H54 (cell line): Measurements from ENCODE around the gene TUBB1.
"Not testable (repeated sequence)": the region's sequence is repeated elsewhere in the genome, so short reads cannot be mapped to it uniquely, and the experiment has no call there.

Source experiments
- DNase-seq: peaks from one replicate; pipeline ENCODE4 v3.0.0; 2011; ENCODE audit warnings: low spot score, mixed read lengths; ENCODE audit not compliant: insufficient read length
- FAIRE-seq: peaks from 3 replicates; lab custom pipeline; 2011; peaks lifted over from hg19 to GRCh38; lab: Jason Lieb, UNC
- POLR2A ChIP-seq: IDR thresholded peaks from 2 replicates; pipeline ENCODE4 v1.6.1; 2011; ENCODE audit warnings: low read depth, mild to moderate bottlenecking, low read length

TUBB1 gene

DNA sequence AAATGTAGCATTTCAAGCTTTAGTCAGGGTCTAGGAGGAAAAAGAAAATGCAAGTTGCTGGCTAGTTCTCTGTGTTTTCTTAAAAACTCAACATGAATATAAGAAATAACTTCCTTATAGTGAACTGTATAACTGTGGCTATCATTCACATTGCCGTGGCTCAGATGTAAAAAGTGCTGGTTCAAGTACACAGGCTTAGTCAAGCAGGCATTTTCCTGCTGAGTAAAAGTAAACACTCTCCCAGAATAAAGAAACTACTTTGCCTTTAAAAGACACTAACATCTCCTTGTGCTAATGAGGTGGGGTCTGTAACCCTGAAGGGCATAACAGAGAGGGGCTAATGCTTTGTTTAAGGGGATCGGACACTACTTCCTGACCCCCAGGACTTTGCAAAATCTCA lies 9.6 kb downstream of the TUBB1 start:
- no peak for DNase-seq
- no peak for FAIRE-seq
- TF ChIP-seq POLR2A, result no peak

DNA sequence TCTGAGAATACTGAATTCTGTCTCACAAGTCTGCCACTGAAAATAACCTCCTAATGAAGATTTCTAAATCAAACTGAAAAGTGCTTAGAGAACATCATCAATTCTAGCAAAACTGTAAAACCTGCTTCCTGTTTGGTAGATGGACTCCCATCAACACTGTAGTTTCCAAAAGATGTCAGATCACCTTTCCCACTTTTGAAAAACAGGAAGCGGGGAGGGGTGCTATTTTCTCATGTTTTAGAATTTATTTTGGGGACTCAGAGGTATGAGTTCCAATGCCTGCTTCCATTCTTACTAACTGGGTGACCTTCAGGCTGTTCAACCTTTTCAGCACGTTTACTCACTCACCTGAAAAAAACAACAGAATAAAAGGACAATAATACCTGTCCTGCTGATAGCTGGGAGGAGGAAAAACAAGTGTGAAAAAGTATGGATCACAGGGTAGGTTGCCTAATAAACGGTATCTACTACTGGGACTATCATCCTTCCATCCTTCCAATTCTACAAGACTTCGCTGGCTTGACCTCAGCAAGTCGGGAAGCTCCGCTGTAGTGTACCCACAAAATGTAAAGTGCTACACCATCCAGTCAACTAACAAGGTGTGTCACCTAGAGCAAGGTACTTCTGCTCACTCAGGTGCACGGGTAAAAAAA lies 11.8 kb downstream of the TUBB1 start:
- no peak for TF ChIP-seq POLR2A
- DNase-seq, result no peak
- no peak for FAIRE-seq

DNA sequence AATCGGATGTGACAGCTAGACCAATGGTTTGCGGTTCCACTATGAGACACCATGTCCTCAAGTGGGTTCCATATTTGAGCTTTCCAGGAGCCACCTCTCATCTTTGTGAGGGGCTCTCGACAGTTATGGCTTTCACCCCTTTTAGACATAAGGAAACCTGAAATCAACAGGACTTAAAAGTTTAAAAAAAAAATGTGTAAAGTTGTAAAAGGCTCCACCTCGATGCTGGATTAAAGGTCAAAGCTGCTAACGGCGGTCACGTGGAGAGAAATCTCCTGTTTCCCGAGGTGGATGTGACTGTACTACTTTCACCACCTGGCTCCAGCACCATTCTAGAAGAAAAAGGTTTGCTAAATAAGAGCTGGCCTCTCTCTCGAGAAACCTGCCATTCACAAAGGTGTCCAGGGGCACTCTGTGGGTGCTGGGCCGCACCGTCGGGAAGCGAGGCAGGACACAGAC lies 12.4 kb downstream of the TUBB1 start:
- DNase-seq (no peak), FAIRE-seq (no peak)
- no peak for TF ChIP-seq POLR2A

DNA sequence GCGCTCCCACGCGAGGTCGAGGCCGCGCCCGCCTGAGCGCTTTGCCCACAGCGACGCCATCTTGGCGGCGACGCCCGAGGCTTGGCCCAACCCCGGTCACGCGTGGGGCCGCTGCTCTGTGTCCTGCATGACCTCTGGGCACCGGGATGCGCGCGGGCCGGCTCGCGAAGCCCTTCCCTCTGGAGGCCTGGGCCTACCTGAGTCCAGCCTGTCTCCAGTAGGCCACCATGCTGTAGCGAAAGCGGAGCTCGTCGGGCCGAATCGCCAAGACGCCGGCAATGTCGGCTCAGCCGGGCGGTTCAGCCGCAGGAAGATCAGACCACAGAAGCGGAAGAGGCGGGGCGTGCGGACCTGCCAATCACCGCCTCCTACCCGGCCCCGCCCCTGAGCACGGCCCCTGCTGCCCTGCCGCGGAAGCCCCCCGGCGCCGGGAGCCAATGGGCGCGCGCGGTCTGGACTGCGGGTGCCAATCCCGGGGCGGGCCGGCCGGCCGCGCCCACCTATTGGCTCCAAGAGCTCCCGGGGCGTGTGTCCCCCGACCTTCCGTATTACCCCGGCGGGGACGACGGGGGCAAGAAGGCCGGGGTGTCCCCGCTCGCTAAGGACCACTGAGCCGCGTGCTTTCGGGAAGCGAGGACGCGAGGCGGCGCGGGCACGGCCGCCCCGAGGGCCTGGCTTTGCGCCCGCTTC lies 12.9 kb downstream of the TUBB1 start, which contains the start of gene ATP5F1E:
Gene ATP5F1E, minus strand, starts transcription at position 313 of the 690 bp plus-strand sequence. Its CDS starts 84 bp downstream, at position 229.
- TF ChIP-seq POLR2A, result peak; percentile 86
- DNase-seq, result peak; percentile 87
- no peak for FAIRE-seq

DNA sequence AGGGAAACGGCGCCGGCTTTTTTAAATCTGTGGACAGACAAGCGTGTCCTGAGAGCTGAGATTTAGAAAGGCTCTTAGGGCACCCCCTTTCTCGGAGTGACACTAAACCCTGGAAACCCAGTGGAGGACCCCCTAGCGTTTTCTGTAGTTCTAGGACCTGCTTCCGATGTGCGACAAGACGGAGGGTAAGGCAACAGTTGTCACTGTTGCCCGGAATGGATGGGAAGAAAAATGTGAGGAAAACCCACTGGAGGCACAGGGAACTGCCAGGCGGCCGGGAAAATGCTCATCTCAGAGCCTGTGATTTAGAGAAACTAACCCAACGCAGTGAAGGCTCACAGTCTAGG lies 13.5 kb downstream of the TUBB1 start:
- TF ChIP-seq POLR2A, result no peak
- no peak for FAIRE-seq
- peak; percentile 37 for DNase-seq

DNA sequence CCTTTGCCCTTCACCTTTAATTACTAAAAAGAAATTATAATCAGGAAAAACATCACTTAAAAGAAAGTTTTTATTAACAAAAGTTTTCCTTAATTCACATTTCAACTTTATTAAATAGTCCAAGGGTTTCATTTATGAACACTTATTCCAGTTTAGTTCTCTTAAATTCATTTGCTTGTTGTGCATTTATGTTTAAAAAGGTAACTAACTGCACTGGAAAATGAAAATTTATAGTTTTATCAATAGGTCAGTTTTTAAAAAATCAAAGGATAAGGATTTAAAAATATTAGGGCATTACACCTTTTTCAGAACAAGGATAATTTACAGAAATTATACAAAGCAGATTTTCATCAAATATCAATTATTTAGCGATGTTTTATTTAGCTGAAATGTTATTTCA lies 13.9 kb downstream of the TUBB1 start:
- DNase-seq (no peak), FAIRE-seq (no peak)
- no peak for TF ChIP-seq POLR2A

DNA sequence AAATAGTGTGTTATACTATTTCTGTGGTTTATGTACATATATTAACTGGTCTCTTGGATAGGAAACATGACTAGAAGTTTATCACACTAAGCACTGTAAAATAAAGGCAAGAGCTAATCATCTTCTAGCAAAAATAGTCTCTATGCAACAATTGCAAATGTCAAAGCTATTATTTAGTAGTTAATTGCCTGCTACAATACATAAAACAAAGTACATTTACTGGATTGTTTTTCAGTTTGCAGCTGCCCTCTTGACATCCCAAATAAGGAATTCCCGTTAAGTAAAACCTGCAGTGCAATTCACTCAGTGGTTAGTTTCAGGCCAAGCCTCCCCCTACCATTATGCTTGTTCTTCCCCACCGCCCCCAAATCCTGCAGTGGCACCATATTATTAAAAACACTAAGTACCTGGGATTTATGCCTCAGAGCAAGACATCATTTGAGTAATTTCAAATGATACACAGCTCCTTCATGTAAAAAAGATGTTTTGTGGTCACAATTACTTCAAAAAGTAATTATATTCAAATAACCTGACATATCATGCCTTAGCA lies 14.5 kb downstream of the TUBB1 start:
- DNase-seq, result no peak
- FAIRE-seq, result no peak
- TF ChIP-seq POLR2A, result no peak

DNA sequence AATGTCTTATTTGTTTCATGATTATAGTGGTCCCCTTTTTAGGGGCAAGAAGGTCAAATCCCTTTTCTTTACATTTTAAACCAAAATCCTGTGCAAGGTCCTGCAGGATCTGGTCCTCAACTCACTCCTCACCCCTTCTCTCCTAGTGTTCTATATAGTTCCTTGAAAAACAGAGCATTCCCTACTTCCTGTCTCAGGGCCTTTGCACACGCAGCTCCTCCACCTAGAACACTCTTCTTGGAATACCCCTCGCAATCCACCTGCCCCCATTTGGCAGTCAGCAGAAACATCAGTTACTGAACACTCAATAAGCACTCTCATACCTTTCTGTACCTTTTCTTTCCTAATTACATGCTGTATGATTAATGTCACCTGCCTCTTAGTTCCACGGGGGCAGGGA lies 16.2 kb downstream of the TUBB1 start:
- TF ChIP-seq POLR2A, result no peak
- DNase-seq (no peak), FAIRE-seq (no peak)

DNA sequence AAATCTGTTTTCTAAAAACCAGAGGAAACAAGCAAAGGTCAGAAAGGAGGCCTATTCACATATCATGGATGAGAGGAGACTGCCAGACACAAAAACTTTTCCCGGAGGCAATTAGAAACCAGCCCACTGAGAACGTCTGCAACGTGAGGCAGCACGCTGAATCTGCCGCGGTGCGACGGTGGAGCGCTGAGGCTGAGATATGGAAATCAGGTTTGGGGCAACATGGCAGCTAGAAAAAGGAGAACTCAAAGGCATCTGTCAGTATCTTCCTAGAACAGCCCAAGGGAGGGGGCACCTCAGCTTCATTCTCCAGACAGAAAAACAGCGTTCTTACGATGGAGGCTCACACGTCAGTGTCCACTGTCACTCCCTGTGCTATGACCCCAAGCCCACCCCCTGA lies 18.2 kb downstream of the TUBB1 start:
- no peak for FAIRE-seq
- DNase-seq, result no peak
- no peak for TF ChIP-seq POLR2A

DNA sequence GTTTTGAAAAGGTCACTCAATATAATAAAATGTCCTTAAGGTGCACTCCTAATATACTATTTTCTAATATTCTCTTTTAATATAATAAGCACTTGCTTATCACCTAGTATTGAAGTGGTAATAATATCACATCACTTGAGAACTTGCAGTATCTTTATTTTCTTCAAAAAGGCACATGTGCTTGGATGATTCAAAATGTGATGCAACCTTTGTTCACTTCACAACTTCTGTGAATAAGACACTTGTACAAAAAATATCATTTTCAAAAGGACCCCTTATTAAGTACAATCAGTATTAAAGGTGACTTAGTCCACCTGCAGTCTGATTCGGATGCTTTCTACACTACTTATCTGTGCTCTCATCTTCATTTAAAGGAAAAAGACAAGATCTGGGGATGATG lies 20.0 kb downstream of the TUBB1 start:
- no peak for TF ChIP-seq POLR2A
- no peak for FAIRE-seq
- no peak for DNase-seq

DNA sequence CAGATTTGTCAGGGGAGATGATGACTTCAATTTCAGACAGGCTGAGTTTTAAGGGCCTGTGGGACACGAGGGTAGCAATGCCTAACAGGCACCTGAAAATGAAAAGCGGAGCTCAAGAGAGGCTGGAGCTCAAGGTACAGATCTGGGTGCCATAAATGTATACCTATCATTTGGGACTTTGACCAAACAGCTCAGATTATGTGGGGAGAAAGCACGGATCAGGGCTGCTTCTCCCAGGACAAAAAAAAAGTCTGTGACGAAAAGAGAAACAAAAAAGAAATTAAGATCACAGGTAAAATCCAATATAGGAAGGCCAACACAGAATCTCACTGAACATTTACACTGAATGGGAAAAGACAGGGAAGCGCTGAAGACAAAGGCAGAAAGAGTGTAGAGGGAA lies 21.4 kb downstream of the TUBB1 start:
- no peak for TF ChIP-seq POLR2A
- no peak for DNase-seq
- no peak for FAIRE-seq

DNA sequence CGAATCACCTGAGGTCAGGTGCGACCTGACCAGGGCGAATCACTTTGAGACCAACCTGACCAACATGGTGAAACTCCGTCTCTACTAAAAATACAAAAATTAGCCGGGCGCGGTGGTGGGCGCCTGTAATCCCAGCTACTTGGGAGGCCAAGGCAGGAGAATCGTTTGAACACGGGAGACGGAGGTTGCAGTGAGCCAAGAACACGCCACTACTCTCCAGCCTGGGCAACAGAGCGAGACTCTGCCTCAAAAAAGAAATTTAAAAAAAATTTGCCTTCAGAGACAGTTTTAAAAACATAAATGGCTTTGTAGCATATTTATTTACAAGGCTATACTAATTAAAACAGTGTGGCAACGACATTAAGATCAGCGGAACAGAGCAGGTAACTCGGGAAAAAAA lies 22.3 kb downstream of the TUBB1 start:
- DNase-seq, FAIRE-seq: not testable (repeated sequence)

DNA sequence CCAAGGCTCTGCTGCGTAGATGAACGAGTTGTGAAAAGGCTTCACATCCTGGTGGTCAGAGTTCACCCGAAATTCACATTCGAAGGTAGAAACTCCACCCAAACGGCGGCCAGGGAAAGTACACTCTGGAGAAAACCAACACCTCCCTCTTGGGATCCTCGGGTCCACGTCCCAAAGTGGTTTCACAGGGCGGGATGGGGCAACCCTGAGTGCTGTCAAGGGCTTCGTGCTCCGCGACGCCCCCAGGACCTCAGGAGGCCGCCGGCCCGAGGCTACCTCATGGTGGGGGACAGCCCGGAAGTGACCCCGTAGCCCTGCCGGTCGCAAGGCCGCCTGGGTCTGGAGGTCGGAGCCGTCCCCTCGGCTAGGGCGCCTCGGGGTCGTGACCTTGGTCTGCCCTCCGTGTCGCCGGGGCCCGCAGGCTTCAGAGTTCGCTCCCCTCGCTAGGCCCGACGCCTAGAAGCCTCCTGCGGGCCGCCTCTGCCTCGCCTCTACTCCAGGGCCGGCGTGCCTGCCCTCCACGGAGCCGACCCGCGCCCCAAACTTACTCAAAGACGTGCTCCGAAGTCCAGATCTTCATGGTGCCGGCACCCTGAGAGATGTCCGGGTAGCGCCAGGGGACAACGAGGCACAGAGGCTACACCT lies 23.0 kb downstream of the TUBB1 start, which contains the start of gene PRELID3B:
Gene PRELID3B, minus strand, starts transcription at position 636 of the 645 bp plus-strand sequence. Its CDS starts 56 bp downstream, at position 580.
- TF ChIP-seq POLR2A, result no peak
- no peak for FAIRE-seq
- DNase-seq, result no peak
